ENCODE data around the gene IL6ST.
"Not testable (repeated sequence)": the region's sequence is repeated elsewhere in the genome, so short reads cannot be mapped to it uniquely, and the experiment has no call there.

DNA sequence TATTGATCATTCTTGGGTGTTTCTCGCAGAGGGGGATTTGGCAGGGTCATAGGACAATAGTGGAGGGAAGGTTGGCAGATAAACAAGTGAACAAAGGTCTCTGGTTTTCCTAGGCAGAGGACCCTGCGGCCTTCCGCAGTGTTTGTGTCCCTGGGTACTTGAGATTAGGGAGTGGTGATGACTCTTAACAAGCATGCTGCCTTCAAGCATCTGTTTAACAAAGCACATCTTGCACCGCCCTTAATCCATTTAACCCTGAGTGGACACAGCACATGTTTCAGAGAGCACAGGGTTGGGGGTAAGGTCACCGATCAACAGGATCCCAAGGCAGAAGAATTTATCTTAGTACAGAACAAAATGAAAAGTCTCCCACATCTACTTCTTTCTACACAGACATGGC lies 19.2 kb upstream of the IL6ST start:
- not testable (repeated sequence) for TF ChIP-seq POLR2A (IDR thresholded peaks at IDR 0.05)
- TF ChIP-seq, protein P1, sequence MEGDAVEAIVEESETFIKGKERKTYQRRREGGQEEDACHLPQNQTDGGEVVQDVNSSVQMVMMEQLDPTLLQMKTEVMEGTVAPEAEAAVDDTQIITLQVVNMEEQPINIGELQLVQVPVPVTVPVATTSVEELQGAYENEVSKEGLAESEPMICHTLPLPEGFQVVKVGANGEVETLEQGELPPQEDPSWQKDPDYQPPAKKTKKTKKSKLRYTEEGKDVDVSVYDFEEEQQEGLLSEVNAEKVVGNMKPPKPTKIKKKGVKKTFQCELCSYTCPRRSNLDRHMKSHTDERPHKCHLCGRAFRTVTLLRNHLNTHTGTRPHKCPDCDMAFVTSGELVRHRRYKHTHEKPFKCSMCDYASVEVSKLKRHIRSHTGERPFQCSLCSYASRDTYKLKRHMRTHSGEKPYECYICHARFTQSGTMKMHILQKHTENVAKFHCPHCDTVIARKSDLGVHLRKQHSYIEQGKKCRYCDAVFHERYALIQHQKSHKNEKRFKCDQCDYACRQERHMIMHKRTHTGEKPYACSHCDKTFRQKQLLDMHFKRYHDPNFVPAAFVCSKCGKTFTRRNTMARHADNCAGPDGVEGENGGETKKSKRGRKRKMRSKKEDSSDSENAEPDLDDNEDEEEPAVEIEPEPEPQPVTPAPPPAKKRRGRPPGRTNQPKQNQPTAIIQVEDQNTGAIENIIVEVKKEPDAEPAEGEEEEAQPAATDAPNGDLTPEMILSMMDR (IDR thresholded peaks at IDR 0.05) = not testable (repeated sequence)
